HEK293T (cell line): ENCODE results near the gene PSMD7.
A peak's percentile ranks its signal among the peaks of the same experiment; 100 is the strongest.

Source experiments
- CTBP1 ChIP-seq: fragments of 450-650 bp; IDR thresholded peaks from 2 replicates; pipeline ENCODE4 v1.6.1; 2016; ENCODE audit warnings: borderline replicate concordance
- ELF4 ChIP-seq: fragments of 450-650 bp; IDR thresholded peaks from 2 replicates; pipeline ENCODE4 v1.6.1; 2017; ENCODE audit warnings: antibody characterized with exemption
- FOXM1 ChIP-seq: fragments of 450-650 bp; IDR thresholded peaks from 2 replicates; pipeline ENCODE4 v1.6.1; 2017; ENCODE audit warnings: mild to moderate bottlenecking, borderline replicate concordance
- L3MBTL2 ChIP-seq: fragments of 450-650 bp; conservative IDR thresholded peaks from 2 replicates; pipeline ENCODE4 v1.6.1; 2016; ENCODE audit warnings: mild to moderate bottlenecking
- PKNOX1 ChIP-seq: fragments of 450-650 bp; IDR thresholded peaks from 2 replicates; pipeline ENCODE4 v1.6.1; 2016
- SP1 ChIP-seq: fragments of 450-650 bp; IDR thresholded peaks from 2 replicates; pipeline ENCODE4 v1.6.1; 2017
- SUZ12 ChIP-seq: fragments of 450-650 bp; IDR thresholded peaks from 2 replicates; pipeline ENCODE4 v1.6.1; 2016; ENCODE audit warnings: mild to moderate bottlenecking

- peak; percentile 100 for TF ChIP-seq L3MBTL2
- TF ChIP-seq FOXM1 = no peak
- no peak for TF ChIP-seq CTBP1
- peak; percentile 67 for TF ChIP-seq ELF4
- TF ChIP-seq SP1 = no peak
- no peak for TF ChIP-seq PKNOX1
- no peak for TF ChIP-seq SUZ12
These were observed at the start of gene PSMD7 for GRCh38 chr16:74296432-74297144.
